ENCODE data around the gene INO80C.

INO80C gene

DNA sequence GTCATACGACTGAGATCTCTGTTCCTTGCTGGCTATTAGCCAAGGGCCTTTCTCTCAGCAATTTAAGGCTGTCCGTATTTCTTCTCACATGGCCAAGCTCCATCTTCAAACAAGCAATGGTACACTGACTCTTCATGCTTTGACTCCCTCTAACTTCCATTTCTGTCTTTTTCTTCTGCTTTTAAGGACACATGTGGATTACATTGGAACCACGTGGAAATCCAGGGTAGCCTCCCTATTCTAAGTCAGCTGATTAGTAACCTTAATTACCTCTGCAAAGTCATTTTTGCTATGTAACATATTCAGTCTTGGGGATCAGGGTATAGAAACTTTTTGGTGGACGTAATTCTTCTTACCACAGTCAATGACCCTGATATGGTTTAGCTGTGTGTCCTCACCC lies 79.2 kb downstream of the INO80C start:
- H3K9me3 ChIP-seq, result peaks cover 0 to 7% (median 0%) of the 10 kb centered on the region in 3 donors
- H3K27ac ChIP-seq, result no peak overlapping the region
- DNase-seq, result no peak
- TF ChIP-seq, protein P1, sequence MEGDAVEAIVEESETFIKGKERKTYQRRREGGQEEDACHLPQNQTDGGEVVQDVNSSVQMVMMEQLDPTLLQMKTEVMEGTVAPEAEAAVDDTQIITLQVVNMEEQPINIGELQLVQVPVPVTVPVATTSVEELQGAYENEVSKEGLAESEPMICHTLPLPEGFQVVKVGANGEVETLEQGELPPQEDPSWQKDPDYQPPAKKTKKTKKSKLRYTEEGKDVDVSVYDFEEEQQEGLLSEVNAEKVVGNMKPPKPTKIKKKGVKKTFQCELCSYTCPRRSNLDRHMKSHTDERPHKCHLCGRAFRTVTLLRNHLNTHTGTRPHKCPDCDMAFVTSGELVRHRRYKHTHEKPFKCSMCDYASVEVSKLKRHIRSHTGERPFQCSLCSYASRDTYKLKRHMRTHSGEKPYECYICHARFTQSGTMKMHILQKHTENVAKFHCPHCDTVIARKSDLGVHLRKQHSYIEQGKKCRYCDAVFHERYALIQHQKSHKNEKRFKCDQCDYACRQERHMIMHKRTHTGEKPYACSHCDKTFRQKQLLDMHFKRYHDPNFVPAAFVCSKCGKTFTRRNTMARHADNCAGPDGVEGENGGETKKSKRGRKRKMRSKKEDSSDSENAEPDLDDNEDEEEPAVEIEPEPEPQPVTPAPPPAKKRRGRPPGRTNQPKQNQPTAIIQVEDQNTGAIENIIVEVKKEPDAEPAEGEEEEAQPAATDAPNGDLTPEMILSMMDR (IDR thresholded peaks at IDR 0.05), result no peak
- H3K4me1 ChIP-seq, result peaks cover 0 to 8% (median 0%) of the 10 kb centered on the region in 4 donors
- H3K36me3 ChIP-seq, result no peaks in the 10 kb centered on the region
- no peak overlapping the region for H3K4me3 ChIP-seq
- H3K27me3 ChIP-seq, result no peaks in the 10 kb centered on the region
- intact Hi-C loops (cut with DNase I; ENCODE audit: low total_unique reads), result loop anchor here (10.0 kb wide), 1 partner anchor 66 kb away; no protein-coding TSS in a partner anchor
